ENCODE data around the gene WDR45.

WDR45 gene

DNA sequence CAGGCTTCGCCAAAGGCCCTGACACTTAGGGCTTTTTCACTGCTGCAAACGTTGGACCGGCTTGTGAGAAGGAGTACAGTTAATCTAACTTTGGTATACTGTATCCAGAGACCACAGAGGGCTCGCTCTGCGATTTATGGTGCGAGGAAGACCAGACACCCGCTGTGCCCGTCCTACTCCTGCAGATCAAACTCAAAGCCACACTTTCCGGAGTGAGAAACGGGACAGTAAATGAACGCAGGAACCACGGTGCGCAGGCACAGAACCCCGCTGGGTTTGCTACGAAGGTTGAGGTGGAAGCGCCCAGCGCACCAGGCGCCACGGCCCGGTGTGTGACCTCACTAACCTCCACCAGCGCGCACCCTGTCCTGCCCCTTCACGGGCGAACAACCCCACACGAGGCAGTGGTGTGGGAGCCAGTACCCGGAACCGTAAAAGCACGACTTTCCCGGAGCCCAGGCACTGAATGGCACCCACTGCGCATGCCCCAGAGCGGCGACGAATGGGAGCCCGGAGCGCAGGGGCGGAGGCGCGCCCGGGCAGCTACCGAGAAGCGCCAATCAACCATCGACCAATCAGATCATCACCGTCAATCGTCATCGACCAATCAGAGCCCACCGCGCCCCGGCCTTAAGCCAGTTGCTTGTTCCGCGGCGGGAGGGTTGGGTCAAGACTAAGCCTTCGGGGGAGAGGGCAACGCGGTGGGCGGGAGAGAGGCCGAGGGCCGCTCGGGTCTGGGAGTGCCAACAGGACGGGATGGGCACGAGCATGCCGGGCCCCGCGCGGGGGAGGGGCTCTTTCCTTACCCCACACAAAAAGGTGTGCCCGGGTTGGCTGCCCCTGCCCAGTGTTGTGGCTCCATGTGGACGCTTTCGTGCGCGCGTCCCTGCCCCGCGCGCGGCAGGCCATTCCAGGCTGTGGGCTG lies 21.3 kb upstream of the WDR45 start:
- TF ChIP-seq, protein P1, sequence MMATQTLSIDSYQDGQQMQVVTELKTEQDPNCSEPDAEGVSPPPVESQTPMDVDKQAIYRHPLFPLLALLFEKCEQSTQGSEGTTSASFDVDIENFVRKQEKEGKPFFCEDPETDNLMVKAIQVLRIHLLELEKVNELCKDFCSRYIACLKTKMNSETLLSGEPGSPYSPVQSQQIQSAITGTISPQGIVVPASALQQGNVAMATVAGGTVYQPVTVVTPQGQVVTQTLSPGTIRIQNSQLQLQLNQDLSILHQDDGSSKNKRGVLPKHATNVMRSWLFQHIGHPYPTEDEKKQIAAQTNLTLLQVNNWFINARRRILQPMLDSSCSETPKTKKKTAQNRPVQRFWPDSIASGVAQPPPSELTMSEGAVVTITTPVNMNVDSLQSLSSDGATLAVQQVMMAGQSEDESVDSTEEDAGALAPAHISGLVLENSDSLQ (IDR thresholded peaks at IDR 0.05): peak; percentile 98
- TF ChIP-seq L3MBTL2 (conservative IDR thresholded peaks at IDR 0.05): peak; percentile 68
- no peak for TF ChIP-seq ZNF384 (IDR thresholded peaks at IDR 0.05)
- peak; percentile 58 for TF ChIP-seq CTBP1 (IDR thresholded peaks at IDR 0.05; ENCODE audit: borderline replicate concordance)
- ChIA-PET POLR2A (interaction anchor here (0.6 to 1.2 kb wide), 3 partner anchors 21 to 364 kb away, joined by 3 to 7 read pairs (median 4); partner anchors contain the start of gene WDR45), CTCF (no interaction called here)
- peak; percentile 96 for DNase-seq (ENCODE audit: extremely low spot score)

DNA sequence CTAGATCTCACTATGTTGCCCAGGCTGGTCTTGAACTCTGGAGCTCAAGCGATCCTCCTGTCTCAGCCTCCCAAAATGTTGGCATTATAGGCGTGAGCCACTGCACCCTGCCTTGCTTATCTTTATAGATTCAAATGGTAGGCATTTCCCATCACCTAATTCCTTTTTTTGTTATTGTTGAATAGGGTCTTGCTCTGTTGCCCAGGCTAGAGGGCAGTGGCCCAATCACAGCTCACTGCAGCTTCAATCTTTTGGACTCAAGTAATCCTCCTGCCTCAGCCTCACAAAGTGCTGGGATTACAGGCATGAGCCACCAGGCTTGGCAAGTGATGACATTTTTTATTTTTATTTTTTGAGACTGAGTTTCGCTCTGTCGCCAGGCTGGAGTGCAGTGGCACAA lies 16.7 kb upstream of the WDR45 start:
- POLR2A ChIA-PET: no interaction called here

DNA sequence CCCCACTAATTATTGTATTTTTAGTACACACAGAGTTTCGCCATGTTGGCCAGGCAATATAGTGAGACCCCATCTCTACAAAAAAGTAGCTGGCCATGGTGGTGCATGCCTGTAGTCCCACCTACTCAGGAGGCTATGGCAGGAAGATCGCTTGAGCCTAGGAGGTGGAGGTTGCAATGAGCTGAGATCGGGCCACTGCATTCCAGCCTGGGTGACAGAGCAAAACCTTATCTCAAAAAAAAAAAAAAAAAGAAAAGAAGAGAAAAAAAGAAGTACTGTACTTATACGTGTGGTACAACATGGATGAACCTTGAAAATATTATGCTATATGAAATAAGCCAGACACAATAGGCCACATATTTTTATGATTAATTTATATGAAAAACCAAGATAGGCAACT lies 9.9 kb upstream of the WDR45 start:
- ChIA-PET CTCF (no interaction called here), POLR2A (interaction anchor here (0.6 to 2.7 kb wide), 2 partner anchors 9 to 204 kb away, joined by 3 to 10 read pairs; partner anchors contain the start of gene WDR45)
- no peak for TF ChIP-seq BHLHE40 (IDR thresholded peaks at IDR 0.05; ENCODE audit: borderline replicate concordance)
- no peak for TF ChIP-seq NFRKB (IDR thresholded peaks at IDR 0.05)
- DNase-seq (ENCODE audit: extremely low spot score): no peak

More for the DNA sequence above, 16.7 kb upstream of the WDR45 start:
- TF ChIP-seq CTBP1 (IDR thresholded peaks at IDR 0.05; ENCODE audit: borderline replicate concordance) (no peak), ARNT (IDR thresholded peaks at IDR 0.05) (no peak), FOXK2 (IDR thresholded peaks at IDR 0.05) (no peak), HDGF (IDR thresholded peaks at IDR 0.05; ENCODE audit: borderline replicate concordance) (no peak)
- no peak for DNase-seq (ENCODE audit: extremely low spot score)
- CTCF ChIA-PET: interaction anchor here (1.6 kb wide), 1 partner anchor 52 kb away, joined by 3 read pairs; no protein-coding TSS in a partner anchor

DNA sequence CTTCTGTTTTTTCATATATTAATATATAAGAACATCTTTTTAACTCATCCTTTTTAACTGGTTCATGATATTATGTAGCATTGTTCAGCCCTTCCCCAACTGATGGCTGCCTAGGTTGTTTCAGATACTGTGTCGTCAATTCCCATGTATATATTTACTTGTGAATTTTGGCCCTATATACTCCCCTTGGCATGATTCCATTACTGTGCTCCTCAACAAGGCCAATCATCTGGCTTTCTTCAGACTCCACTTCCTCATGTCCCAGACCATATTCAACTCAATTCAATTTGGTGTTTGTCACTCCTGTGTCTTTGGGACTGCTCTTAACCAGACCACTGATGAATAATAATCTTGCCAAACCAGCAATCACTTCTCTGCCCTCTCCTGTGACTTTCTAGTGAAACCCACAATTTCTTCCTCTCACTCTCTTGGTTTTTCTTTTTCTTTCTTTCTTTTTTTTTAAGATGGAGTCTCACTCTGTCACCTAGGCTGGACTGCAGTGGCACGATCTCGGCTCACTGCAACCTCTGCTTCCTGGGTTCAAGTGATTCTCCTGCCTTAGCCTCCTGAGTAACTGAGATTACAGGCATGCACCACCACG lies 2.7 kb upstream of the WDR45 start:
- ChIA-PET CTCF (no interaction called here), POLR2A (no interaction called here)
- no peak for DNase-seq (ENCODE audit: extremely low spot score)
- no peak for TF ChIP-seq BHLHE40 (IDR thresholded peaks at IDR 0.05; ENCODE audit: borderline replicate concordance)
- no peak for TF ChIP-seq ARNT (IDR thresholded peaks at IDR 0.05)
- no peak for TF ChIP-seq FOXM1 (IDR thresholded peaks at IDR 0.05; ENCODE audit: borderline replicate concordance)
- no peak for TF ChIP-seq HDGF (IDR thresholded peaks at IDR 0.05; ENCODE audit: borderline replicate concordance)
- TF ChIP-seq ZNF384 (IDR thresholded peaks at IDR 0.05): no peak
- TF ChIP-seq, protein P1 (IDR thresholded peaks at IDR 0.05): no peak
- no peak for TF ChIP-seq LEF1 (IDR thresholded peaks at IDR 0.05; ENCODE audit: borderline replicate concordance)
- TF ChIP-seq TARDBP (IDR thresholded peaks at IDR 0.05): no peak
- no peak for TF ChIP-seq NFRKB (IDR thresholded peaks at IDR 0.05)
- TF ChIP-seq FOXA1 (IDR thresholded peaks at IDR 0.05): no peak

DNA sequence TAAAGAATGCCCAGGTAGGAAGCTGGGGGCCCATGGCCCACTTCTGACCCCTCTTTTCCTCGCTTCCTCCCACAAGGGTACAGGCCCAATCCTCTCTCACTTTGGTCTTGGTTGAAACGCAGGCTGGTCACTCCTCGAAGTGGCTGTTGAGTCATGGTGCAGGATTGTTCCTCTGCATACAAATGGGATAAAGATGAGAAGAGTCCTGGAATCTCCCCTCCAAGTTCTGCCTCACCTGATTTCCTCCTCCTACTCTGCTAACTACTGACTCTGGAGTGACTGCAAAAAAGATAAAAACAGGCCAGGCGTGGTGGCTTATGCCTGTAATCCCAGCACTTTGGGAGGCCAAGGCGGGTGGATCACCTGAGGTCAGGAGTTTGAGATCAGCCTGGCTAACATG lies 1.7 kb downstream of the WDR45 start:
- DNase-seq (ENCODE audit: extremely low spot score): no peak
- POLR2A ChIA-PET: no interaction called here
- CTCF ChIA-PET: no interaction called here

DNA sequence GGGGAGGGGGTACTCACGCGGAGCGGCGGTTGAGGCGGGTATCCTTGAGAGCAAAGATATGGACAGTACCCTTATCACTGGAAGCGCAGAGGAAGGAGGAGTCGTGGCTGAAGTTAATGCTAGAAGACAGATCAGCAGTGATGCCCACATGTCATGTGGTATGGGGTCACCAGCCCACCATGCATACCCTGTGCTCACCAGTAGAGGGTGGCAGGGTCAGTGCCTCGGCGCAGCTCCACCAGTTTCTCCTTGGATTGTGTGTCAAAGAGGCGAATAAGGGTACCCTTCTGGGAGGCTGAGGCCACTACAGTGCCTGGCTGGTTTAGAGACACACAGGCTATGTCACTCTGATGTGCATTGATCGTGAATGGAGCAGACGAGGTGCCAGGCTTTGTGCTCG lies 4.3 kb downstream of the WDR45 start:
- DNase-seq (ENCODE audit: extremely low spot score): no peak
- POLR2A ChIA-PET: interaction anchor here (1.5 kb wide), 1 partner anchor 14 kb away, joined by 3 read pairs; no protein-coding TSS in a partner anchor
- TF ChIP-seq FOXA1 (IDR thresholded peaks at IDR 0.05): no peak
- TF ChIP-seq SUZ12 (IDR thresholded peaks at IDR 0.05): no peak
- no peak for TF ChIP-seq FOXM1 (IDR thresholded peaks at IDR 0.05; ENCODE audit: borderline replicate concordance)
- no peak for TF ChIP-seq ZNF384 (IDR thresholded peaks at IDR 0.05)
- TF ChIP-seq NFRKB (IDR thresholded peaks at IDR 0.05): no peak
- no peak for TF ChIP-seq CTBP1 (IDR thresholded peaks at IDR 0.05; ENCODE audit: borderline replicate concordance)
- no peak for TF ChIP-seq ARNT (IDR thresholded peaks at IDR 0.05)
- no peak for TF ChIP-seq LEF1 (IDR thresholded peaks at IDR 0.05; ENCODE audit: borderline replicate concordance)
- TF ChIP-seq, protein P1 (IDR thresholded peaks at IDR 0.05): no peak
- TF ChIP-seq TARDBP (IDR thresholded peaks at IDR 0.05): no peak
- TF ChIP-seq L3MBTL2 (conservative IDR thresholded peaks at IDR 0.05): no peak
- no peak for TF ChIP-seq SP1 (IDR thresholded peaks at IDR 0.05)
- TF ChIP-seq HDGF (IDR thresholded peaks at IDR 0.05; ENCODE audit: borderline replicate concordance): no peak
- TF ChIP-seq FOXK2 (IDR thresholded peaks at IDR 0.05): no peak
- CTCF ChIA-PET: interaction anchor here (0.6 kb wide), 1 partner anchor 10 kb away, joined by 3 read pairs; no protein-coding TSS in a partner anchor

More for the DNA sequence above, 1.7 kb downstream of the WDR45 start:
- TF ChIP-seq SUZ12 (IDR thresholded peaks at IDR 0.05) (no peak), FOXK2 (IDR thresholded peaks at IDR 0.05) (no peak), NFRKB (IDR thresholded peaks at IDR 0.05) (no peak), TARDBP (IDR thresholded peaks at IDR 0.05) (no peak), SP1 (IDR thresholded peaks at IDR 0.05) (no peak), LEF1 (IDR thresholded peaks at IDR 0.05; ENCODE audit: borderline replicate concordance) (no peak), CTBP1 (IDR thresholded peaks at IDR 0.05; ENCODE audit: borderline replicate concordance) (no peak), HDGF (IDR thresholded peaks at IDR 0.05; ENCODE audit: borderline replicate concordance) (no peak), FOXA1 (IDR thresholded peaks at IDR 0.05) (no peak), FOXM1 (IDR thresholded peaks at IDR 0.05; ENCODE audit: borderline replicate concordance) (no peak), BHLHE40 (IDR thresholded peaks at IDR 0.05; ENCODE audit: borderline replicate concordance) (no peak), ELF4 (IDR thresholded peaks at IDR 0.05) (no peak), ARNT (IDR thresholded peaks at IDR 0.05) (no peak), L3MBTL2 (conservative IDR thresholded peaks at IDR 0.05) (no peak), ZNF384 (IDR thresholded peaks at IDR 0.05) (no peak)
- TF ChIP-seq, protein P1 (IDR thresholded peaks at IDR 0.05): no peak

Data from HEK293T (cell line).